AG08395 (cell line): ENCODE results near the gene DTX2.
A peak's percentile ranks its signal among the peaks of the same experiment; 100 is the strongest.
"Not testable (repeated sequence)": the region's sequence is repeated elsewhere in the genome, so short reads cannot be mapped to it uniquely, and the experiment has no call there.

Source experiments
- DNase-seq: peaks from one replicate; pipeline ENCODE4 v3.0.0; 2012; ENCODE audit warnings: mixed read lengths, low spot score

Gene DTX2

GRCh38 chr7:76461464-76462101 lies at the start of gene DTX2:
Gene DTX2 (plus strand): TSS chr7:76461709. CDS start chr7:76480510, 18,801 bp downstream.
- DNase-seq: not testable (repeated sequence)

GRCh38 chr7:76412249-76412648 lies 49.3 kb upstream of the DTX2 start:
- no peak for DNase-seq

- not testable (repeated sequence) for DNase-seq
Measured at GRCh38 chr7:76417654-76418310, 43.7 kb upstream of the DTX2 start.

- DNase-seq: peak; percentile 63
Measured at GRCh38 chr7:76421097-76421496, 40.4 kb upstream of the DTX2 start.

- DNase-seq: no peak
Measured at GRCh38 chr7:76423666-76424412, 37.7 kb upstream of the DTX2 start.

- DNase-seq: no peak
Measured at GRCh38 chr7:76424413-76425111, 36.9 kb upstream of the DTX2 start, which contains the start of gene ZP3. Gene ZP3 (plus strand): TSS chr7:76424950. CDS start chr7:76424965, 15 bp downstream.

GRCh38 chr7:76425156-76425555 lies 36.4 kb upstream of the DTX2 start:
- no peak for DNase-seq

- not testable (repeated sequence) for DNase-seq
Measured at GRCh38 chr7:76425558-76425957, 36.0 kb upstream of the DTX2 start.

GRCh38 chr7:76426246-76426645 lies 35.3 kb upstream of the DTX2 start:
- DNase-seq: no peak

GRCh38 chr7:76427635-76428034 lies 33.9 kb upstream of the DTX2 start:
- no peak for DNase-seq

GRCh38 chr7:76428149-76428823 lies 33.2 kb upstream of the DTX2 start:
- no peak for DNase-seq

- peak; percentile 22 for DNase-seq
Measured at GRCh38 chr7:76428868-76429805, 32.4 kb upstream of the DTX2 start.

GRCh38 chr7:76430211-76430610 lies 31.3 kb upstream of the DTX2 start:
- no peak for DNase-seq

GRCh38 chr7:76430836-76431235 lies 30.7 kb upstream of the DTX2 start:
- DNase-seq: no peak

- not testable (repeated sequence) for DNase-seq
Measured at GRCh38 chr7:76437873-76438272, 23.6 kb upstream of the DTX2 start.

GRCh38 chr7:76439120-76439888 lies 22.2 kb upstream of the DTX2 start:
- not testable (repeated sequence) for DNase-seq

- not testable (repeated sequence) for DNase-seq
Measured at GRCh38 chr7:76440404-76440803, 21.1 kb upstream of the DTX2 start.

GRCh38 chr7:76441792-76442191 lies 19.7 kb upstream of the DTX2 start:
- not testable (repeated sequence) for DNase-seq

GRCh38 chr7:76442664-76443446 lies 18.7 kb upstream of the DTX2 start:
- not testable (repeated sequence) for DNase-seq
